Hematopoietic multipotent progenitor cell treated with erythropoietin and hydrocortisone succinate and interleukin-3 and kit ligand, for 6 days (in vitro differentiated cells): ENCODE data around the gene CEP44.
"Not testable (repeated sequence)": the region's sequence is repeated elsewhere in the genome, so short reads cannot be mapped to it uniquely, and the experiment has no call there.

ENCODE experiments used
- DNase-seq: peaks from one replicate; pipeline ENCODE4 v3.0.0-alpha.2; 2015

CEP44 gene

GRCh38 chr4:174279433-174280155 lies 4.1 kb upstream of the CEP44 start:
- peak; percentile 16 for DNase-seq

DNA sequence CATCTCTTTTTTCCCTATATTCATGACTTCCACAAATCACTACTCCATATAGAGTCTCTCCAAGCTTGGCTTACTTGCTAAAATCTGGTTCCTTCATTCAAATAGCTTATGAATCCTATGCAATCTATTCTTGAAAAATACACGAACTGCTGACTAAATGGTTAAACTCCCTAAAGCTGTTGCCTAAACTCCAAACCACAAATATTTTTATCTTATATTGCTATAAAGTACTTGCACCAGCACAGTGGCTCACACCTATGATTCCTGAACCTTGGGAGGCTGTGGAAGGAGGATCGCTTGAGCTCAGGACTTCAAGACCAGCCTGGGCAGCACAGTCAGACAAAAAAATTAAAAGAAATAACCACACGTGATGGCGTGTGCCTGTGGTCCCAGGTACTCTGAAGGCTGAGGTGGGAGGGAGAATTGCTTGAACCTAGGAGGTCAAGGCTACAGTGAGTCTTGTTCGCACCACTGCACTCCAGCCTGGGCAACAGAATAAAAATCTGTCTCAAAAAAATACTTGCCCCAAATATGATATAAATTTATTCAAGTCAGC lies 2.5 kb upstream of the CEP44 start:
- no peak for DNase-seq

- no peak for DNase-seq
These were observed 1.8 kb upstream of the CEP44 start for GRCh38 chr4:174281901-174282300.

- DNase-seq, result peak; percentile 98
These were observed 740 bp upstream of the CEP44 start for GRCh38 chr4:174282836-174283506.

GRCh38 chr4:174284487-174284886 lies 776 bp downstream of the CEP44 start:
- peak; percentile 28 for DNase-seq

DNA sequence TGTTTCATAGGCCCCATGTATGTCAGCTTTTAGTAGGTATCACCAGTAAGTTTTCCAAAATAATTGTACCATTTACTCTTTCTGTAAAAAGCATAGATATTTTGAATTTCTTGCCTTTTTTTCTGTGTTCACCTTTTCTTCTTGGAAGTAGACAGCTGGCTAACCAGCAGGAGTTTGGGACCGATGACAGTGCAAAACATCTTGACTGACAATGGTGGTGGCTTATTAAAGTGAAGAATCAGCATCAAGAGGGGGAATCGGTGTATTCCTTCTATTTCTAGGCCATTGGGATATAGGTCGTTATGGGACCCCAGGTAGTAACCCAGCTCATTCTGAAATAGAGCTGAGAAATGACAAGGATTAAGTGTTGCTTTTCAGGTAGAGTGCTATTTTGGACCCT lies 3.2 kb downstream of the CEP44 start:
- DNase-seq, result no peak

- no peak for DNase-seq
These were observed 8.8 kb downstream of the CEP44 start for GRCh38 chr4:174292473-174292872.

- not testable (repeated sequence) for DNase-seq
These were observed 10.9 kb downstream of the CEP44 start for GRCh38 chr4:174294641-174295040.

- DNase-seq, result not testable (repeated sequence)
These were observed 11.4 kb downstream of the CEP44 start for GRCh38 chr4:174295142-174295541.

GRCh38 chr4:174303687-174304086 lies 20.0 kb downstream of the CEP44 start:
- DNase-seq, result no peak

GRCh38 chr4:174304664-174305063 lies 21.0 kb downstream of the CEP44 start:
- no peak for DNase-seq

DNA sequence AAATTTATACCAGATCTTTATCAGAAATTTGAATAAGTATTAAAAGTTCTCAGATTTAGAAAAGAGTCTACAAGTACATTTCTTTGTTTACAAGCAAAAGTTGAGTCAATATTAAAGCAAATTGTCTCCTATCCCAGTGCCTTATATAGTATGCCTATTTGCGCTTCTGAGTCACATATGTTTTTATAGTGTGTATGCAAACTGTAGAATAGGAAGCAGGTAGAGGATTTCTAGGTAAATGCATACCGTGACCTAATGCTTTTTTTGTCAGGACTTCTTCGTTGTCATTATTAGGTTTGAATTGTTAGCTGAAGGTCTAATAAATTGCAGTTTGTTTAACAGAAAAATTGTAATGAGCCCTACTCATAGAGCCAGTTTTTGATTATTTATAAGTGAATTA lies 22.2 kb downstream of the CEP44 start:
- DNase-seq, result no peak

GRCh38 chr4:174307694-174308093 lies 24.0 kb downstream of the CEP44 start:
- DNase-seq, result no peak

DNA sequence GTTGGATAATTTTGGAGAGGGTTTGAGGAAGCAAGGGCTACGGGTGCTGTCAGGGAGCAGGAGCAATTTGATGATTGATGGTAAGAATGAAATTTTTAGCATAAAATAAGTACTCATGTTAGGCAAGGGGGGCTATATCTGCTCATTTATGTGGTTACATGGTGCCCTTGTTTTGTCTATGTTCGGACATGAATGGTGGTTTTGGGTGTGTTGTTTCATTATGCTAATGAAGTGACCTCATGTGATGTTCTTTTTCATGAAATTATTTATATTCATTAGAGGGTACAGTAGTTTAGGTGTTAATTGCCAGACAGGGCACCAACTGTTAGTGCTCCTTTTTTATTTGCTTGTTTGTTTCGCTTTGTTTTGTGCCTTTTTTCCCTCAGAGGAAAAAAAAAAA lies 29.3 kb downstream of the CEP44 start:
- no peak for DNase-seq

GRCh38 chr4:174314274-174314673 lies 30.6 kb downstream of the CEP44 start:
- DNase-seq, result no peak

DNA sequence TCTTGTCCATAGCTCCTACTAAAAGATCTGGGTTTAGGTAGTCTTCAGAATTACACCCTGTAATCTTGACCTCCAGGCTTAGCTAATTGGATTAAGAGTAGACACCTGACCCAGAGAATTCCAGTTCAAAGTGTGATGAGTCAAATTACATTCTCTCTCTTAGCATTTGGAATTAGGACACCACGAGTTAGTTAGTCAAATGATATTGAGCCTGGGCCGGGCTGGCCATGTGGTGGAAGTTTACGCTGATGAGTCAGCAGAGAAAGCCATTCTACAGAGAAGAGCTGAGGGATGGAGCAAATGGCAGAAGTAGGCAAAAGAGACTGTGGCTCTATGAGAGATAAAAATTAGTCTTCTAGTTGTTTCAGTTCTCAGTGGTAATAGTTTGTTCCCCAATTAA lies 31.1 kb downstream of the CEP44 start:
- no peak for DNase-seq

DNA sequence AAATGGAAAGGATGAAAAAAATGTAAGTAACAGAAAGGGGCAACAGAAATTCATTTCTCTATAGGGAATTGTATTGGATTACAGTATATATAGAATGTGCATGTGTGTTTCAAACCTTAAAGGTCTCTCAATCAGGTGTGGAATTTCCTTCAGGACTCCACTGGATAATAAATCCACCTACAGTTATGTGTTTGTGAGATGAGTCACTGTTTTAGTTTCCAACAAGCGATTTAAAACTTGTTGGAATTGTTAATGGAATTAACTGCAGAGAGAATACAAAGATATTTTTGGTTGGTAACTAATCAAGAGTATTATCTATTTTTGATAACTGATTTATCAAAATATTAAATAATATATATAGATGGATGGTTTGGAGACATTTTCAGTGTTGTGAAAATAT lies 32.8 kb downstream of the CEP44 start:
- DNase-seq, result no peak

GRCh38 chr4:174316954-174317353 lies 33.2 kb downstream of the CEP44 start:
- DNase-seq, result no peak

GRCh38 chr4:174317531-174317930 lies 33.8 kb downstream of the CEP44 start:
- no peak for DNase-seq

GRCh38 chr4:174318829-174319764 lies 35.4 kb downstream of the CEP44 start:
- peak; percentile 74 for DNase-seq

DNA sequence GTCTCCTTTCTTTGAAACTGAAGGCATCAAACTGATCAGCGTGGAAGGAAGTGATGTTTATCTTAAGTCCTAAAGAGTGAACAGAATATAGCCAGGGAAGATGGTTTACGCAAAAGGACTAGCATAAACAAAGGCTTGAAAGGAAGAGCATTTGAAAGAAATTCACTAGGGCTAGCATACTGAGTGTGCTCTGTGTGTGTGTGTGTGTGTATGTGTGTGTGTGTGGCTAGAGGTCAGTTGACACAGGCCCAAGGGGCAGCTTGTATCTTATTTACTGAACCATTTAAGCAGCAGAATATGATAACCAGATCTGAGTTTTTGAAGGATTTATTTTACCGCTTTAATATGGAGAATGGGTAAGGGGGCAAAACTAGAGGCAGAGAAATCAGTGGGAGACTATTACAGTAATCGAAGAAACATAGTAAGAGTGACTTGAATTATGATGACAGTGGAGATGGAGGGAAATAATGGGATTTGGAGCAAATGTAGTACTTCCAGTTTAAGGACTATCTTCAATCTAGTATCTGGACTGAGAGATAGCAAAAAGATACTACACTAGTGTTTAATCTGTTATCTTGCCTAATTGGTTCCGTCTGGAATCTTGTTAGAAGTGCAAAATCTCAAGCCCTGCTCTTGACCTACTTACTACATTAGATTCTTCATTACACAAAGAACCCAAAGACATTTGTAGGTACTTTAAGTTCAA lies 36.9 kb downstream of the CEP44 start:
- DNase-seq, result peak; percentile 50

GRCh38 chr4:174324236-174324635 lies 40.5 kb downstream of the CEP44 start:
- no peak for DNase-seq

DNA sequence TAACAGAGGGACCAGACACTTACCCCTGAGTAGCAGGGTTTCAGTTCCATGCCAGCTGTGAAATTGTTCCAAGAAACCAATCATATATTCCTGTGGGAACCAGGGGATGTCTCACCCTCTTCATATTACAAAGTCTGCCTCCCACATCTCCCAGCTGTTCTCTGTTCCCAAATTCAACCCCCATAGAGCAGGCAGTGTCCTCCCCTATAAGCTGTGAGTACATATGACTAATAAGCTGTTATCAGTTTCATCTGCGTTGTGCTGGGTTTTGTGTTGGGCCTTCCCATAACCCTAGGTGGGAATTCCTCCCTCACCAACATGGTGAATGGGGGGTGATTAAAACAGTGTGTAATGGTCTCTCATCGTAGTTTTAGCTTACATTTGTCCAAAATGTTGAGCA lies 41.0 kb downstream of the CEP44 start:
- DNase-seq, result no peak
